Astrocyte of the spinal cord (primary cell): ENCODE measurements around the gene NEURL2.
"Not testable (repeated sequence)": the region's sequence is repeated elsewhere in the genome, so short reads cannot be mapped to it uniquely, and the experiment has no call there.

Experiments used
- DNase-seq: peaks from one replicate; pipeline ENCODE4 v3.0.0; 2011; ENCODE audit warnings: low read depth, low spot score
- H3K4me3 ChIP-seq: 2 replicates; pipeline ENCODE4 v1.5.1; 2011; ENCODE audit warnings: low read depth, mild to moderate bottlenecking, low read length, moderate library complexity
- CTCF ChIP-seq: IDR thresholded peaks from 2 replicates; pipeline ENCODE4 v1.5.1; 2012; ENCODE audit warnings: low read depth, mild to moderate bottlenecking, low read length, inconsistent platforms
- in situ Hi-C: cut with HindIII; loops from 2 replicates; pipeline ENCODE4 v1.10.0; 2017; ENCODE audit warnings: low sequenced_read_pairs

Gene NEURL2

GRCh38 chr20:45886590-45887345 lies 4.2 kb downstream of the NEURL2 start:
- DNase-seq: no peak
- in situ Hi-C loops: no loop called here
- TF ChIP-seq CTCF: no peak
- no peak overlapping the region for H3K4me3 ChIP-seq

GRCh38 chr20:45883100-45883469 lies 7.9 kb downstream of the NEURL2 start:
- in situ Hi-C loops: no loop called here
- TF ChIP-seq CTCF: no peak
- no peak for DNase-seq

GRCh38 chr20:45882469-45883099 lies 8.4 kb downstream of the NEURL2 start:
- no peak for TF ChIP-seq CTCF
- H3K4me3 ChIP-seq: no peak overlapping the region
- in situ Hi-C loops: no loop called here
- no peak for DNase-seq

More at GRCh38 chr20:45883100-45883469, 7.9 kb downstream of the NEURL2 start:
- no peak overlapping the region for H3K4me3 ChIP-seq

GRCh38 chr20:45880988-45881788 lies 9.8 kb downstream of the NEURL2 start, which contains the start of gene ZSWIM1:
Gene ZSWIM1, plus strand, starts transcription at chr20:45881227. Its CDS starts 1,366 bp downstream, at chr20:45882593.
- peak within 1 kb of the TSS; percentile 77 for H3K4me3 ChIP-seq
- in situ Hi-C loops: no loop called here
- peak; percentile 99 for DNase-seq
- TF ChIP-seq CTCF: no peak

GRCh38 chr20:45878076-45878761 lies 12.8 kb downstream of the NEURL2 start:
- no peak overlapping the region for H3K4me3 ChIP-seq
- TF ChIP-seq CTCF: no peak
- in situ Hi-C loops: no loop called here
- no peak for DNase-seq

GRCh38 chr20:45874576-45874975 lies 16.4 kb downstream of the NEURL2 start:
- in situ Hi-C loops: no loop called here
- H3K4me3 ChIP-seq: no peak overlapping the region
- no peak for TF ChIP-seq CTCF
- no peak for DNase-seq

GRCh38 chr20:45874104-45874481 lies 16.9 kb downstream of the NEURL2 start:
- DNase-seq, H3K4me3 ChIP-seq, in situ Hi-C loops: not testable (repeated sequence)
